Activated CD4-positive, alpha-beta memory T cell treated with anti-CD3 and anti-CD28 coated beads, Interleukin-2, amount 10 ng/mL, durations not matched to agents 7 days and 5 days (primary cell): ENCODE data around the gene ATP2B1. TPM values are rescaled to one million over a fixed set of nuclear protein-coding genes. Genes with fewer than 3 reads are reported as not detected.
"Not testable (repeated sequence)": the region's sequence is repeated elsewhere in the genome, so short reads cannot be mapped to it uniquely, and the experiment has no call there.

ENCODE experiments used
- CTCF ChIA-PET: fragments of 350-600 bp; sonication (Branson Sonifier 250); formaldehyde crosslinking; loops from one replicate; lab custom pipeline; 2021; ENCODE audit warnings: antibody characterized with exemption, inconsistent platforms; lab: Charles Lee
- POLR2A ChIA-PET: fragments of 350-600 bp; sonication (Branson Sonifier 250); formaldehyde crosslinking; loops from one replicate; lab custom pipeline; 2021; ENCODE audit warnings: antibody characterized with exemption; lab: Charles Lee
- DNase-seq: peaks from one replicate; pipeline ENCODE4 v3.0.0-alpha.2; 2020
- H3K27ac Mint-ChIP-seq: one replicate; pipeline ENCODE4 v1.8.0; 2021; ENCODE audit warnings: mild to moderate bottlenecking, mixed read lengths
- H3K27me3 Mint-ChIP-seq: one replicate; pipeline ENCODE4 v1.8.0; 2021; ENCODE audit warnings: mixed read lengths
- H3K36me3 Mint-ChIP-seq: one replicate; pipeline ENCODE4 v1.8.0; 2021; ENCODE audit warnings: low read depth, mixed read lengths
- H3K4me1 Mint-ChIP-seq: one replicate; pipeline ENCODE4 v1.8.0; 2021; ENCODE audit warnings: mixed read lengths
- H3K4me3 Mint-ChIP-seq: one replicate; pipeline ENCODE4 v1.8.0; 2021; ENCODE audit warnings: mild to moderate bottlenecking, mixed read lengths
- H3K9me3 Mint-ChIP-seq: one replicate; pipeline ENCODE4 v1.8.0; 2021; ENCODE audit warnings: mixed read lengths
- total RNA-seq, 2 experiments: library from RNA; stranded (reverse); gene quantifications; one replicate each; pipeline ENCODE4 v1.2.3, GENCODE V29; 2021

Gene ATP2B1
- total RNA-seq, 2 experiments from 2014 or later: 29.7 to 33.4 TPM

DNA sequence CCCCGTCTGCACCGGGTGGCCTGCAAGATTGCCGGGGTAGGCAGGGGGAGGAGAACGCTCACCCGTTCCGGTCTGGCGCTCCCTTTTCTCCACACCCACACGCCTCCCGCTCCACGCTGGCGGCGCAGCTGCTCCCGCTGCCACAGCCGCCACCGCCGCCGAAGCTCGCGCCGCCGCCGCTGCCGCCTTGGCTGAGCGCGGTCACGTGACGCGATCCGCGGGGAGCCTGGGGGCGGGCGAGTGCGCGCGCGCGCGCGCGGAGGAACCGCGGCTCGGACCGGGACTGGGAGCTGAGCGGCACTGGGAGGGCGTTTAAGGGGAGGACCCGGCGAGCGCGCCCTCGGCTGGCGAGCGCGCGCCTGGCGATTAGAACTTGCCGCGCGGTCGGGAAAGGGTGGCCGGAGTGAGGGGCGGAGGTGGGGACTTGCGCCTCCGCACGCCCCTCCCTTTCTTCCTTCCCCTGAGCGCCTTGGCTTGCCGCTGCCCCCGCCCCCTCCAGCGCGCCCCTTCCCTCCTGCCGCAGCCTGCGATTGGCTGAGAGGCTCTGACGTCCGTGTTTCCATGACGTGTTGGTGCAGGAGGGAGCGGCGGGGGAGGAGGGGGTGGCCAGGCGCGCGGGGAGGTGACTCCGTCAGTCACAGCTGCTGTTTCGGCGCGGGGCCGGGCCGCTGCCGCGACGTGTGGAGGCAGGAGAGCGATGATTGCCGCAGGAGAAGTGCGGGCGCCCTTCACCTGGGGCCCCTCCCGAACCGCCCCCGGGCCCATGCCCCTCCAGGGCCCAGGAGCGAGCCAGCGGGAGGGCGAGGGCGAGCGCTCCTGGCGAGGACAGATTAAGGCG is 738 bp upstream of the ATP2B1 start:
- H3K27me3 Mint-ChIP-seq: peaks cover 6% of the 10 kb centered on the region
- H3K4me3 Mint-ChIP-seq: peak overlapping the region; percentile 85
- ChIA-PET CTCF (interaction anchor here (0.6 to 1.9 kb wide), 8 partner anchors 46 to 690 kb away, joined by 3 to 6 read pairs (median 4); no protein-coding TSS in a partner anchor), POLR2A (interaction anchor here (0.7 to 4.1 kb wide), 47 partner anchors 9 to 693 kb away, joined by 3 to 61 read pairs (median 5); partner anchors contain the start of genes DUSP6, GALNT4 and POC1B)
- peak; percentile 99 for DNase-seq
- peak overlapping the region; percentile 81 for H3K27ac Mint-ChIP-seq
- H3K4me1 Mint-ChIP-seq: peaks cover 25% of the 10 kb centered on the region
- no peaks in the 10 kb centered on the region for H3K9me3 Mint-ChIP-seq
- H3K36me3 Mint-ChIP-seq: no peaks in the 10 kb centered on the region

DNA sequence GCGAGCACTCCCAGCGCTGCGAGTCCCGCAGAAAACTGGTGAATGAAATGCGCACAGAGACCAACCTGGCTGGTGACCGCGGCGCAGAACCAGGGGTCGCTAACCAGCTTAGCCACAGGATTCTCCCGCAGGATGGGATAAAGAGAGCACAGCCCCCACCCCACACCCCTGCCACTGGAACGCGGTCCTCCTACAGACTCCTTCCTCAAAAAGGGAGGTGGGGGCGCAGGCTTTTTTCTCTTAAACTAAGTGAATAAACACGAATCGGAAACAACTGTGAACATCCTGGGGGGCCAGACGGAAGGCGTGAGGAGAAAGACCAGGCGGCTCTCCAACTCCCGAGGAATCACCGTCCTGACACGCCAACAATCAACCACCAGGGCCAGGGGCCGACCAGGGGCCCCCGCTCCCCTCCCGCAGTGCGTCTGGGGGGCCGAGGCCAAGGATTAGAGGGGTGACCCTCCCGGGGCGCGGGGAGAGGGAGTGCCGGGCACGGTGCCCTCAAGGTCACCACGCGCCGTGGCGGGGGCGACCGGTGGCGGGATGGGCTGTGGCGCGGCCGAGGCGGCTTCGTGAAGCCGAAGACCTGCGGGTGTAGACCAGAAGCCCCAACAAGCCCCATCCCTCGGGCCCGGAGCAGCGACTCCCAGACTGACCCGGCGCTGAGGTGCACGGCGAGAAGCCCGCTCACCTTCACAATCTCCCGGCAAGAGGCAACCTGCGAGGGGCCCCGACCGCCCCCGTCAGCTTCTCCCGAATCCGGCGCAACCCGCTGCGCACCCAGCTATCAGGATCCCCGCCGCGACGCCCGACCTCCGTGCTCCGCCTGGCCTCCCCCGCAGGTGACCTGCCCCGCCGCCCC is 704 bp downstream of the ATP2B1 start:
- H3K27ac Mint-ChIP-seq: peak overlapping the region; percentile 86
- POLR2A ChIA-PET: interaction anchor here (0.9 to 4.1 kb wide), 26 partner anchors 9 to 670 kb away, joined by 3 to 61 read pairs (median 7); partner anchors contain the start of genes DUSP6, GALNT4 and POC1B
- CTCF ChIA-PET: interaction anchor here (0.7 to 1.9 kb wide), 5 partner anchors 26 to 688 kb away, joined by 3 to 6 read pairs (median 5); no protein-coding TSS in a partner anchor
- peak overlapping the region; percentile 90 for H3K4me3 Mint-ChIP-seq
- peak; percentile 48 for DNase-seq
- peaks cover 27% of the 10 kb centered on the region for H3K4me1 Mint-ChIP-seq
- H3K9me3 Mint-ChIP-seq: no peaks in the 10 kb centered on the region
- peaks cover 6% of the 10 kb centered on the region for H3K27me3 Mint-ChIP-seq
- H3K36me3 Mint-ChIP-seq: no peaks in the 10 kb centered on the region

- Mint-ChIP-seq H3K36me3 (no peaks in the 10 kb centered on the region), H3K27me3 (peaks cover 6% of the 10 kb centered on the region), H3K4me3 (peak overlapping the region; percentile 90), H3K27ac (peak overlapping the region; percentile 86), H3K4me1 (peaks cover 27% of the 10 kb centered on the region), H3K9me3 (no peaks in the 10 kb centered on the region)
- no peak for DNase-seq
- ChIA-PET CTCF (interaction anchor here (0.7 to 2.2 kb wide), 2 partner anchors 26 to 163 kb away, joined by 3 to 11 read pairs; no protein-coding TSS in a partner anchor), POLR2A (interaction anchor here (0.9 to 4.1 kb wide), 3 partner anchors 43 to 182 kb away, joined by 4 to 61 read pairs (median 5); partner anchors contain the start of gene GALNT4)
These were observed 1.5 kb downstream of the ATP2B1 start for GRCh38 chr12:89706986-89707702.

- Mint-ChIP-seq H3K27me3 (peaks cover 6% of the 10 kb centered on the region), H3K36me3 (no peaks in the 10 kb centered on the region), H3K4me1 (peaks cover 27% of the 10 kb centered on the region), H3K9me3 (no peaks in the 10 kb centered on the region), H3K4me3 (peak overlapping the region; percentile 90), H3K27ac (no peak overlapping the region)
- ChIA-PET CTCF (interaction anchor here (2.2 kb wide), 1 partner anchor 162 kb away, joined by 11 read pairs; no protein-coding TSS in a partner anchor), POLR2A (interaction anchor here (0.6 to 4.1 kb wide), 2 partner anchors 145 to 156 kb away, joined by 3 to 61 read pairs; no protein-coding TSS in a partner anchor)
- DNase-seq: no peak
These were observed 2.1 kb downstream of the ATP2B1 start for GRCh38 chr12:89706551-89706950.

DNA sequence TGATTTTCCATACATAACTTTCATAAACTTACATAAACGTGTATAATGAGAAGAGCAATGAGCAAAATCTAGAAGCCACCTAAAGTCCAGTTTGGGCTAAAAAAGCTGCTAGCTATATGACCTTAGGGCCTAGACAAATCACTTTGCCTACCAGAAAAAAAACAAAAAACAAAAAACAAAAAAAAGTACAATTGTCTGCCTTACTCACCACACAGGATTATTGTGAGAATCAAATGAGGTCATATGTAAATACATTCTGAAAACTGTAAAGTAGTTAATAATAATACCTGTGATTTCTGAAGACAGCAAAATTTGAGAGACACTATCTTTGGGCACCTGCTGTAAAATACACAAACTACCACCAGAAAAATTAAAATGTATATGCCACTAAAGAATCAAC is 4.2 kb downstream of the ATP2B1 start:
- H3K4me1 Mint-ChIP-seq: peaks cover 21% of the 10 kb centered on the region
- no peaks in the 10 kb centered on the region for H3K9me3 Mint-ChIP-seq
- H3K36me3 Mint-ChIP-seq: no peaks in the 10 kb centered on the region
- ChIA-PET POLR2A (no interaction called here), CTCF (no interaction called here)
- no peaks in the 10 kb centered on the region for H3K27me3 Mint-ChIP-seq
- no peak for DNase-seq
- no peak overlapping the region for H3K27ac Mint-ChIP-seq
- H3K4me3 Mint-ChIP-seq: no peak overlapping the region

- no peaks in the 10 kb centered on the region for H3K27me3 Mint-ChIP-seq
- CTCF ChIA-PET: no interaction called here
- H3K9me3 Mint-ChIP-seq: no peaks in the 10 kb centered on the region
- peaks cover 21% of the 10 kb centered on the region for H3K4me1 Mint-ChIP-seq
- no peaks in the 10 kb centered on the region for H3K36me3 Mint-ChIP-seq
- H3K4me3 Mint-ChIP-seq: no peak overlapping the region
- H3K27ac Mint-ChIP-seq: no peak overlapping the region
- DNase-seq: no peak
- POLR2A ChIA-PET: no interaction called here
These were observed 4.9 kb downstream of the ATP2B1 start for GRCh38 chr12:89703768-89704167.

GRCh38 chr12:89702503-89702902 is 6.1 kb downstream of the ATP2B1 start:
- H3K27ac Mint-ChIP-seq: no peak overlapping the region
- no peak overlapping the region for H3K4me3 Mint-ChIP-seq
- ChIA-PET CTCF (no interaction called here), POLR2A (no interaction called here)
- H3K27me3 Mint-ChIP-seq: no peaks in the 10 kb centered on the region
- H3K4me1 Mint-ChIP-seq: peaks cover 21% of the 10 kb centered on the region
- no peaks in the 10 kb centered on the region for H3K9me3 Mint-ChIP-seq
- no peaks in the 10 kb centered on the region for H3K36me3 Mint-ChIP-seq
- DNase-seq: no peak

DNA sequence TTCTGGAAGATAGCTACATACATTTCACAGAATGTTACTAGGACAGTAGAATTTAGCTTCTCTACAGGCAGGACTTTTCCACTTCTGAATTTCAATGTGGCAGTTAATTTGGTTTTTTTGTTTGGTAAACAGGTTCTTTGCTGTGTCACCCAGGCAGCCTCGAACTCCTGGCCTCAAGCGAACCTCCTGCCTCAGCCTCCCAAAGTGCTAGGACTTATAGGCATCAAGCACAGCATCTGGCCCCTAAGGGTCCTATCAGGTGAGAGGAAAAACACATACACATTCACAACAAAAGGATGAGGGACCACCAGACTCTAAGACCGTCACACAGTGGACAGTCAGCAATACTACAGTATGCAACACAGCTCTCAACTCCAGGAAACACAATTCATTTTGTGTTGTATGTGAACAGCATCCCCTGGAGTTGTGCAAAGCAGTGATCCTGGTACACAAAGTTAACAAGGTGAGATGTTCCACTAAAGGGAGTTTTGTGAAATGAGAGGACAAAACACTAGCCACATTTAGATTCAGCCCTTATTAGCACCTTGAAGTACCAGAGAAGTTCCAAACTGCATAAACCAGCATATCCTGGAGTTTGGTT is 6.9 kb downstream of the ATP2B1 start:
- Mint-ChIP-seq H3K27ac (no peak overlapping the region), H3K27me3 (no peaks in the 10 kb centered on the region), H3K36me3 (no peaks in the 10 kb centered on the region), H3K9me3 (no peaks in the 10 kb centered on the region), H3K4me3 (no peak overlapping the region), H3K4me1 (peaks cover 16% of the 10 kb centered on the region)
- ChIA-PET POLR2A (interaction anchor here (1.2 kb wide), 1 partner anchor 55 kb away, joined by 3 read pairs; no protein-coding TSS in a partner anchor), CTCF (no interaction called here)
- no peak for DNase-seq

DNA sequence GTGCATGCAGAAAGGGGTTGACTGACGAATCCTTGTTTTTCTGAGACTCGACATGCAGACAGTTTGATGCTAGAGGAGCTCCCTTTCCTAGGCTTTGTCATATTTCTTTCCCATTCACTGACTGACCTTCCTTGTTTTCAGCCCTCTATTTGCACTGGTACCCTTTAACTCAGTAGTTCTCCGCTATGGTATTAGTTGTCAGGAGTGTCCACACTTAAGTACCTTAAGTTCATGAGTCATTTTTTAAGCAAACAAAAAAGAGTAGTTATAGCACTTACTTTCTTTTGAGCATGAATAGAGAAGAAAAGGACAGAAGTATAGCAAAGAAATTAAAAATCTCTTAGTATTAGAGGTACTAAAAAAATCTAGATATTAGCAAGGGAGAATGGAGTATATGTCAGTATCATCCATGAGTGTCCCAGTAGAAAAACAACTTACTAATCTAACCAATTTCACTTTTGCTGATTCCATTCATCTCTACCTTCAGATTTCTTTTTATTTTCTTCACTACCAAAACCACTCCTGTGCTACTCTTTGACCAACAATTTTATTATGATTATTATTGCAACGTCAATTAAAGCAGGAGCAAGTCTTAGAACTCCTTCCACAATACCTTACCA is 8.3 kb downstream of the ATP2B1 start:
- no peaks in the 10 kb centered on the region for H3K9me3 Mint-ChIP-seq
- H3K4me1 Mint-ChIP-seq: peaks cover 8% of the 10 kb centered on the region
- ChIA-PET CTCF (no interaction called here), POLR2A (interaction anchor here (1.6 kb wide), 1 partner anchor 8 kb away, joined by 7 read pairs; the partner anchor contains the start of gene ATP2B1)
- no peaks in the 10 kb centered on the region for H3K36me3 Mint-ChIP-seq
- no peaks in the 10 kb centered on the region for H3K27me3 Mint-ChIP-seq
- no peak overlapping the region for H3K27ac Mint-ChIP-seq
- no peak for DNase-seq
- H3K4me3 Mint-ChIP-seq: no peak overlapping the region

DNA sequence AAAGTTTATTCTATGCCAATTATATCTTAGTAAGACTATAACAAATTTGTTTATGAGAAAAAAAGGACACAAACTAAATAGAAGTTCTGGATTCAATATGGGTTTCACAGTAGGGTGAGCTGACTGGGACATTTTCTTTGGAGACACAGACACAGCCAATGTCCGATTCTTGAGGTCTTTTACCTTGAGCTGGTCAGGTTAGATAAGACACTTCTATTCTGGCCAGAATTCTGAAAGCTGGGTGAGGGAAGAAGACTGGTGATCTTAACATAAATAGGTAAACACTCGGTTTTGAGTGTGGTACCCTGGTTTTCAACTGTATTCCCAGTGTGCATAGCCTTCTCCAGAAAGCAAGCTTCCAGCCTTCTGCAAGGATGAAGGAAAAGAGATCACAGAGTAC is 10.0 kb downstream of the ATP2B1 start:
- H3K4me1 Mint-ChIP-seq: peaks cover 11% of the 10 kb centered on the region
- H3K27me3 Mint-ChIP-seq: no peaks in the 10 kb centered on the region
- no peak overlapping the region for H3K4me3 Mint-ChIP-seq

GRCh38 chr12:89697728-89698127 is 10.9 kb downstream of the ATP2B1 start:
- POLR2A ChIA-PET, H3K4me1 Mint-ChIP-seq, H3K27me3 Mint-ChIP-seq, H3K27ac Mint-ChIP-seq, DNase-seq, H3K36me3 Mint-ChIP-seq, H3K4me3 Mint-ChIP-seq, H3K9me3 Mint-ChIP-seq: not testable (repeated sequence)
- CTCF ChIA-PET: interaction anchor here (0.6 kb wide), 1 partner anchor 18 kb away, joined by 5 read pairs; no protein-coding TSS in a partner anchor

More for the DNA sequence above, 10.0 kb downstream of the ATP2B1 start:
- POLR2A ChIA-PET: interaction anchor here (1.6 kb wide), 1 partner anchor 10 kb away, joined by 7 read pairs; the partner anchor contains the start of gene ATP2B1
- CTCF ChIA-PET: no interaction called here
- no peaks in the 10 kb centered on the region for H3K36me3 Mint-ChIP-seq
- no peak for DNase-seq
- H3K9me3 Mint-ChIP-seq: no peaks in the 10 kb centered on the region
- no peak overlapping the region for H3K27ac Mint-ChIP-seq
